HG02870 (cell line): ENCODE measurements around the gene CCNT2.
"Not testable (repeated sequence)": the region's sequence is repeated elsewhere in the genome, so short reads cannot be mapped to it uniquely, and the experiment has no call there.

Experiments used
- ATAC-seq: cut with Tn5 transposase; IDR thresholded peaks from one replicate; pipeline ENCODE4 v1.9.1; 2021; ENCODE audit warnings: mild to moderate bottlenecking, moderate library complexity; ENCODE audit not compliant: unreplicated experiment

Gene CCNT2

DNA sequence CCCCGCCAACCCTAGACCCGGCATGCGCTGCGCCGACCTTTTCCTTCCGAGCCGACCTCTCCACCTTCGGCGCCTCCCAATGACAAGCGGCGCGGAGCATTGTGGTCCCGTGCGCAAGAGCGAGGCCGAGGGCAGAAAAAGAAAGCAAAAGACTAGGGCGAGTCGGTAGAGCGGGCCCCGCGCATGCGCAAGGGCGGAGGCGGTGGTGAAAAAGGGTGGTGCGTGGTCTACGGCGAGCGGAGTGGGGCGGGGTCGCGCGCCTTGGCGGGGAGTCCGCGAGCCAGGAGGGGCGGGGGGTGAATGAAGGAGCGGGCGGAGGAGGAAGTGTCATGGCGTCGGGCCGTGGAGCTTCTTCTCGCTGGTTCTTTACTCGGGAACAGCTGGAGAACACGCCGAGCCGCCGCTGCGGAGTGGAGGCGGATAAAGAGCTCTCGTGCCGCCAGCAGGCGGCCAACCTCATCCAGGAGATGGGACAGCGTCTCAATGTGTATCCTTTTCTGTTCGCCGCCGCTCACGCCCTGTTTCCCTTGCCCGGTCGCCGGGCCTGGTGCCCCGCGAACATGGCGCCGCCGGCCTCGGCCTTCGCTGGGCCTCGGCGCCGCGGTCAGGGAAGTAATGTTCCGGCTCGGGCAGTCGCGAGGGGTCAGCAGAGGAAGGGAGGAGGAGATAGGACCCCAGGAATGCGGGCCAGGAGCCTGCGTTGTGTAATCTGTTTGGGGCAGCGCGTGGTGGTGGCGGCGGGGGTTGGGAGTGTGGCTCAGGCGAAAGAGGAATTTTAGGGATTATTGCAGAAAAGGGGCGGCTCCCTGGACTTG is at the start of gene CCNT2:
Gene CCNT2, plus strand, starts transcription at position 297 of the 815 bp plus-strand sequence. Its CDS starts 33 bp downstream, at position 330.
- ATAC-seq, result peak; percentile 77

DNA sequence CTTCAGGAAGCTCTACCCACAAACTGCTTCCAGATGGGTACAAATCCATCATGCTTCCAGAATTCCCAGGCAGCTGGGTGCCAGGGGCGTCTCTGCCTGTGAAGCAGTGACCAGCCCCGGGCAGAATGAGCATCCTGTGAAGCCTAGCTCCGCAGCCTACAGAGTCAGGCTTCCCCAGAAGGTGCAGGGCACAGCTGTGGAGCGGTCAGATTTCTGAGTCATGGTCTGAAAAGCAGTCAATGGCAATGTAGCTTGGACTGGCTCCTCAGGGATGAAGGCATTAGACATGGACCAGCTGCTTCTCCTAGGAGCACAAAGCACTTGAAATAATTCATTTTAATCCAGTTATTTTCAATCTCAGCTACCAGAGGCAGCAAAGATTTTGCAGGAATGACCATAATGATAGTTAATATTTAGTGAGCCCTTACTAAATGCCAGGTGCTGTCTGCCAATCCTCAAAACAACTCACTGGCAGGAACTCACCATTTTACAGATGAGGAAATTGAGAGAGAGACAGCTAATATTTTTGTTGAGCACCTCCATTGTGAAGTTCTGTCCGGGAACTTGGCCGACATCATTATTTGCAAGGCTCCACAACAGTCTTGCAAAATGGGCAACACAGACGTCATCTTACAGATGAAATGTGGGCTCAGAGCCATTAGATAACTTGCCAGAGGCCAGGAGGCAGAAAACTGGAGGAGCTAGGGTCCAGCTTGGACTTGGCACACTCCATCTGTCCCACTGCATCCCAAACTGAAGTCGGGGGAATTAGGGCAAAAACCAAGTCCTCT is 48.5 kb upstream of the CCNT2 start:
- no peak for ATAC-seq

DNA sequence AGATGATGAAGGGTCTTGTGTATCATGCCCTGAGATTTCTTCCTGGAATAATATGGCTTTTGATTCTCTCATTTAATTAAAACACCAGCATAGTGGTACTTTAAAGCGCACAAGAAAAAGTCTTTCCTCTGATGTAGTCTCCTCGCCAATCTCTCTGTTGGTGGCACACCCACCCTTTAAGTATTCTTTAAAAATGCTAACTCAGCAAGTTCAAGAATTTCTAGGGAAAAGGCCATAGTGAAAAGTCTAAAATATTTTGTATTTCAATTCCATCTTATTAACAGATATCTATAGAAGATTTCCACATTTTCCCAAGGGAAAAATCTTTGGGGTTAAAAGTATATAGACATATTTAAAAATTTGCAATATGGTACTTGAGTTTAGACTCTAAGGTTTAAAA is 45.5 kb upstream of the CCNT2 start:
- ATAC-seq, result no peak

DNA sequence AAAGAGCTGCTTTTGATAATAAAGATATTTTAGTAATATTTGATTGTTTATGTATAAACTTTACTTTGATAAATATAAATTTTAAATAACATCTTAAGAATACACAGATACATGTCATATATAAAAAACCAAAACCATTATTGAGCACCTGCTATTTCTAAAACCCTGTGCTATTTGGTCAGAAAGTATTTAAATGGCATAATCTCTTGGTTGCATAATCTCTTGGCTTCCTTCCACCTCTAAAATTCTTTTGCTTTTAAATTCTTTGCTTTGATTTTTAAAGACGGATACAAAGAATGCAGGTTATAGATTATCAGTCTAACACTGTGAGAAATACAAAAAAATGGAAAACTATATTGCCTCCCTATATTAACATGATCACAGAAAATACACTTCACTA is 43.3 kb upstream of the CCNT2 start:
- ATAC-seq, result no peak

DNA sequence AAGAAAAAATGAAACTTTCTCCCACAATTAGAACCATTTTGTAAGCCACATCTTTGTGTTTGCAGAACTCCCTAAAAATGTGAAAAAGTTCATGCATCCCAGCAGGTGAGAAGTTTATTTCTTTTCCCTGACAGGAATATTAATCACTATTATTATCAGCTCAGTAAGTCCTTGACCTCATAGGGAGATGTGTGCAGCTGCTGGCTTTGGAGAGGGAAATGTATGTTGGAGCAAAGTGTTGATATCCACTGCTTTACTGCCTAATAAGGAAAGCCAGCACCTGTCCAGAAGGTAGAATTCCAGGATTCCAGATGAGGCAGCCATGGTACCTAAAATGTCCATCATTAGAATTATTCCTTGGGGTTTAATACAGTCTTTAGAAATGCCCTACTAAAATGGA is 35.8 kb upstream of the CCNT2 start:
- ATAC-seq, result no peak

DNA sequence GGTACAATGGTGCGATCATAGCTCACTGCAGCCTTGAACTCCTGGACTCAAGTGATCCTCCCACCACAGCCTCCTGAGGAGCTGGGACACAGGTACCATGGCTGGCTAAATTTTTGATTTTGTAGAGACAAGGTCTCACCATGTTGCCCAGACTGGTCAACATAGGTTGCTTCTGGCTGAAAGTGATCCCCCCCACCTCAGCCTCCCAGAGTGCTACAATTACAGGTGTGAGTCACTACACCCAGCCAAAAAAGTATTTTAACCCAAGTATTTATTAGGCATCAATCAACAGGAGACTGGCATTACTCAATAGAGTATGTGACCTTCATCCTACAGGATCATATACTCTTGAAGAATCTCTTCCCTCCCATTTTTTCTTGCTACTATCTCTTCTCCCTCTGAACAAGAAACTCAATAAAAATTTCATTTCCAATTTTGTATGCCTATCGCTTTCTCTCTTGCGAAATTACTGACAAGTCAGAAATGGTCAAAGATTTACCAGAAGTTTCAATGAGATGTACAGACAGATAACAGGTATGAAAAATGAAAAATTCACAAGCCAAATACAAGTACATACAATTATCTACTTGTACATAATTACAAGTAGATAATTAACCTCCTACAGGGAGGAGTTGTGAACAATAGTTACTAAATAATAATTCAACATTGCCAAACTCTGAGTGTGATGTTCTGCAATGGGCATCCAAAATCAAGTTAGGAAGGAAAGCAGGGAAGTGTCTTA is 34.9 kb upstream of the CCNT2 start:
- no peak for ATAC-seq

DNA sequence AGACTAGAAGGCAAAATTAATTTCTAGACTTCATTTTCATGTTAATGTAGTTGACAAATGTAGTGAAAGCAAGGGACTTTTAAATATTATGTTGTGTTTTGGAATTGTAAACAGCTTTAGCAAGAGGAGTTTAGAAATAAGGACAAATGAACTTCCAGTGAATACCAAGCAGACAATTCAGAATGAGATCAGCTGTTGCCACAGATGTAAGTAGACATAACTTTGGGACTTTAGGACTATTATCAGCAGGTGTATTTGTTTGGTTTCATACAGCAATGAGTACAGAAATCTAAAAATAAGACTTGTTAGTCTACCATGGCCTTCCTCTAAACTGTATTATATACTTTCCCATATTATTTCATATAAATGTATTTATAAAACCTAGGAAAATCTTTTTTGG is 34.2 kb upstream of the CCNT2 start:
- ATAC-seq, result no peak

DNA sequence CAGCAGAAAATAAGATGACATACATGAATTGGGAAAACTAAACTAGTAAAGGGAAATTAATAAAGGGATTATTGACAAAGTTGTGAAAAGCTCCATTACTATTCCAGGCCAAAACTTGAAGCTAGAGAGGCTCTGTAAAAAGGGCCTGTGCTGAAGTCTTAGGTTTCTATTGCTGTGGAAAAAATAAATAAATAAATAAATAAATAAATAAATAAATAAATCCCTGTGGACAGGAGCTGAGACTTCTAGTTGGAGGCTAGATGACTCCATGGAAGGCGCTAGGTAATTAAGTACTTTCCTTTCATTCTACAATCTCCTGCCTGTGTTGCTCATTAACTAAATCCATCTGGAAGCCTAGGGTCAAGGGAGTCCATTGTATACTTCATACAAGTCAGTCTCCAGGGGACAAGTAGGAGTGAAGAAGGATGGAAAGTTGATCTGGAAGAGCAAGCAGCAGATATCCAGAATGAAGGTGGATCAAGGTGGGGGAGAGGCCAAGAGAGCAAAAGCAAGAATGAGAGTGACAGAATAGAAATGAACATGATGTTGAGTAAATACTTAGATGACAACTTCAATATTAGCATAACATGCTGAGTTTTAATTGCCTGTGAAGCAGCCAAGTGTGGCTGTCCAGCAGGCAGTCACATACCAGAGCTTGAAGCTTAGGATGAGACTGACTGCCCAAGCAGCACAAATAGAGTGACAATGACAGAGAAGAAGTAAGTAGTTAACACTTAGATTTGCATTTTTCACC is 26.2 kb upstream of the CCNT2 start:
- ATAC-seq, result no peak

DNA sequence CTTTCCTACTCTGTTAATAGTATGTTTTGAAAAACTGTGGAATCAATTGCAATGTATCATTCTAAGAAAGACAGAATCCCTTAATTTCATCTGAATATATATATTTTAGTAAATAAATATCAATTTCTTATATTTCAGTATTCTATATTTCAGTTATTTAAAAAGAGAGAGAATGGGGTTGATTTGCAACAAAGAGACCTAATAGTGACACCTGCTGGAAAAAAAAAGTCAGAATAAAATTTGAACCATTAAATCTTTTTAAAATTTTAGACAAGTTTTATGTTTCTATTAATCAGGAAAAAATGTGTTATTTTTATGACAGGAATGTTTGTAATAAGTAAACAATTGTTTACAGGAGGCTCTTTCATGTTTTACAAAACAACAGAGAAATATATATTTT is 20.7 kb upstream of the CCNT2 start:
- no peak for ATAC-seq

DNA sequence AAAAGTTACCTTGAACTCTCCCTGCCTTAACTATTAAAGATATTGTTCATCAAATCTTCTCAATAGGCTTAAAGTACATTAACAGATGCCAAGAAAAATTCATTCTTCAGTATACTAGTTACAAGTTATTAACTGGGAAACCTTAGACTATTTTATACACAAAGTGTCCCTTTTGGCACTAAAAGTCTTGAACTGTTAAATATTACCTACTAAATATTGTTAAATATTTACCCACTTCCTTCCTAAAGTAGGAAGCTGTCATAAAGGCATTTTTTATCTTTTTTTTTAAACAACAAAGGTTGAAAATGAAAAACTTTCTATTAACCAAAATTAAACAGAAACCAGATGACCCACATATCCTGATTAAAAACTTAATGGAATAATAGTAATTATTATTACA is 19.4 kb upstream of the CCNT2 start:
- no peak for ATAC-seq

DNA sequence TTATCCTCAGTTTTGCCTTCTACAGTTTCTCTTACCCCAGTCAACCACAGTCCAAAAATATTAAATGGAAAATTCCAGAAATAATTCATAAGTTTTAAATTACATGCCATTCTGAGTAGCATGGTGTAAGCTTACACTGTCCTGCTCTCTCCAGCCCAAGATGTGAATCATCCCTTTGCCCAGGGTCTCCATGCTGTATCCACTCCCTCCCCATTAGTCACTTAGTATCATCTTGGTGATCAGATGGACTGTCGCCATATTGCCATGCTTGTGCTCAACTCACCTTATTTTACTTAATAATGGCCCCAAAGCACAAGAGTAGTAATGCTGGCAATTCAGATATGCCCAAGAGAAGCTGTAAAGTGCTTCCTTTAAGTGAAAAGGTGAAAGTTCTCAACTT is 18.5 kb upstream of the CCNT2 start:
- no peak for ATAC-seq

DNA sequence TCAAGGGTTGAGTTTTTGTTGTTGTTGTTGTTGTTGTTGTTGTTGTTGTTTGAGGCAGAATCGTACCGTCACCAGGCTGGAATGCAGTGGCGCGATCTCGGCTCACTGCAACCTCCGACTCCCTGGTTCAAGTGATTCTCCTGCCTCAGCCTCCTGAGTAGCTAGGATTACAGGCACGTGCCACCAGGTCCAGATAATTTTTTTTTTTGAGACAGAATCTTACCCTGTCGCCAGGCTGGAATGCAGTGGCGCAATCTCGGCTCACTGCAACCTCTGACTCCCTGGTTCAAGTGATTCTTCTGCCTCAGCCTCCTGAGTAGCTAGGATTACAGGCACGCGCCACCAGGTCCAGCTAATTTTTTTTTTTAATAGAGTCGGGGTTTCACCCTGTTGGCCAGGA is 14.9 kb upstream of the CCNT2 start:
- ATAC-seq, result not testable (repeated sequence)

DNA sequence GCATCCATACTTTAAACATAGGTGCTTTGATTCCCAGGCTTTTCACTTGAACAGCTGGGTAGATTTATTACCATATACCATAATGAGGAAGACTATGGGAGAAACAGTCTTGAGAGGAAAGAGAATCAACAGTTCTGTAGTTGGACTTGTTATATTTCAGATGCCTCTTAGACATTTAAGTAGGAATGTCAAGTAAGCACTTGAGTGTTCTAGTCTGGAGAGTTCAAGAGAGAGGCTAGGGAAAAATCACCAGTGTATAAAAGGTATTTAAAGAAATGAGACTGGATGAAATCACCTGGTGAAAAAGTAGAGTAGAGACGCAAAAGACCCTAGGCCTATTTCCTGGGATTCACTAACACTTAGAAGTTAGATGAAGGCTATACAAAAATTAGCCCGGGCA is 13.5 kb upstream of the CCNT2 start:
- ATAC-seq, result no peak

DNA sequence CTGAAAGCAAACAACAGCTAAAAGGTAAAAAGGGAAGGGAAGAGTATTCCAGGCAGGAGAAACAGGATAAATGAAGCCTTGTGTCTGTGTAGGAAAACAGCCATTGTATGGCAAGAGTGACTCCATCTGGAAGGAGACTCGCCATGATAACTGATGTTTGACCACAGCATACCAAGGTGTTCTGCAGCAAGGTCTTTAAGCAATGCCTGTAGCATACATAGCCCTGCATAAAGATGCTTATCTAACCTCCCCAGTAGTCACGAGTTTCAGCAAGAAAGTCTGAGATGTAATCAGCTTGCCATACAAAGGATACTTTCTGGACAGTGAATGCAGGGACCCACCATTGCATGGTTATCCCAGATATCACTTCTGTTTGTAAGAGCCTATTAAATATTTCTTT is 11.9 kb upstream of the CCNT2 start:
- no peak for ATAC-seq

DNA sequence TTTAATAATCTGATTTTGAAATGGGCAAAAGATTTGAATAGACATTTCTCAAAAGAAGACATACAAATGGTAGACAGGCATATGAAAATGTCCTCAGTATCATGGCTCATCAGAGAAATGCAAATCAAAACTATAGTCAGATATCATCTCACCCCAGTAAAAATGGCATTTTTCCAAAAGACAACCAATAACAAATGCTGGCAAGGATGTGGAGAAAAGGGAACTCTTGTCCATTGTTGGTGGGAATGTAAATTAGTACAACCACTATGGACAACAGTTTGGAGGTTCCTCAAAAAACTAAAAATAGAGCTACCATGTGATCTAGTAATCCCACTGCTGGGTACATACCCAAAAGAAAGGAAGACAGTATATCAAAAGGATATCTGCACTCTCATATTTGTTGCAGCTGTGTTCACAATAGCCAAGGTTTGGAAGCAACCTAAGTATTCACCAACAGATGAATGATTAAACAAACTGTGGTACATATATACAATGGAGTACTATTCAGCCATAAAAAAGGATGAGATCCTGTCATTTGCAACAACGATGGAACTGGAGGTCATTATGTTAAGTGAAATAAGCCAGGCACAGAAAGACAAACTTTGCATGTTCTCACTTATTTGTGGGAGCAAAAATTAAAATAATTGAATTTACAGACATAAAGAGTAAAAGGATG is 11.0 kb upstream of the CCNT2 start:
- not testable (repeated sequence) for ATAC-seq

DNA sequence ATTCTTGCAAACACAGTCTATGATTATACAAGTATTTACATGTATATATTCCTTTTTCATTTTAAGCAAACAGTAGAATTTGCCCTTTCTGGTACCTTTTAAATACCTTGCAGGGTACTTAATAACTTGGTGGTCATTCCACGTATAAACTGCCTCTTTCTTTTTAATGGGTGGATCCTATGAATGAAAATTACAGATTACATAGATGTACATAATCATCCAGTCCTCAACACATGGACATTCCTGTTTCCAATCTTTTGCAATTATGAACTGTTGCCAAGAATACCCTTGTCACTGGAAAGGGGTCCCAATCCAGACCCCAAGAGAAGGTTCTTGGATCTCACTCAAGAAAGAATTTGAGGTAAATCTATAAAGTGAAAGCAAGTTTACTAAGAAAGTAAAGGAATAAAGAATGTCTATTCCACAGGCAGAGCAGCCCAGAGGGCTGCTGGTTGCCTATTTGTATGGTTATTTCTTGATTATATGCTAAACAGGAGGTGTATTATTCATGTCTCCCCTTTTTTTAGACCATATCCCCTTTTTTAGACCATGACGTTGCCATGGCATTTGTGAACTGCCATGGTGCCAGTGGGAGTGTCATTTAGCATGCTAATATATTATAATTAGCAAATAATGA is 7.7 kb upstream of the CCNT2 start:
- ATAC-seq, result no peak

DNA sequence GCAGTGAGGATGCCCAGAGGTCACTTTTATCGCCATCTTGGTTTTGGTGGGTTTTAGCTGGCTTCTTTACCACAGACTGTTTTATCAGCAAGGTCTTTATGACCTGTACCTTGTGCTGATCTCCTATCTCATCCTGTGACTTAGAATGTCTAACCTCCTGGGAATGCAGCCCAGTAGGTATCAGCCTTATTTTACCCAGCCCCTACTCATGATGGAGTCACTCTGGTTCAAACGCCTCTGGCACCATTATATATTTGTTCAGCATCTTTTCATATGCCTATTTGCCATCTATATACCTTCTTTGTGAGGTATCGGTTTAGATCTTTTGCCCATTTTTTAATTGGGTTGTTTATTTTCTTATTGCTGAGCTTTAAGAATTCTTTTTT is 7.2 kb upstream of the CCNT2 start:
- ATAC-seq, result no peak

DNA sequence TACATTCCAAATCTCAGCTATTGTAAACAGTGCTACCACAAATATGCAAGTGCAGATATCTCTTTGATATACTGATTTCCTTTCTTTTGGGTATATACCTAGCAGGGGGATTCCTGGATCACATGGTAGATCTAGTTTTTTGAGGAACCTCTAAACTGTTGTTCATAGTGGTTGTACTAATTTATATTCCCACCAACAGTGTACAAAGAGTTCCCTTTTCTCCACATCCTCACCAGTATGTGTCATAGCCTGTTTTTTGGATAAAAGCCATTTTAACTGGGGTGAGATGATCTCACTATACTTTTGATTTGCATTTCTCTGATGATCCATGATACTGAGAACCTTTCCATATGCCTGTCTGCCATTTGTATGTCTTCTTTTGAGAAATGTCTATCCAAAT is 6.3 kb upstream of the CCNT2 start:
- ATAC-seq, result no peak

DNA sequence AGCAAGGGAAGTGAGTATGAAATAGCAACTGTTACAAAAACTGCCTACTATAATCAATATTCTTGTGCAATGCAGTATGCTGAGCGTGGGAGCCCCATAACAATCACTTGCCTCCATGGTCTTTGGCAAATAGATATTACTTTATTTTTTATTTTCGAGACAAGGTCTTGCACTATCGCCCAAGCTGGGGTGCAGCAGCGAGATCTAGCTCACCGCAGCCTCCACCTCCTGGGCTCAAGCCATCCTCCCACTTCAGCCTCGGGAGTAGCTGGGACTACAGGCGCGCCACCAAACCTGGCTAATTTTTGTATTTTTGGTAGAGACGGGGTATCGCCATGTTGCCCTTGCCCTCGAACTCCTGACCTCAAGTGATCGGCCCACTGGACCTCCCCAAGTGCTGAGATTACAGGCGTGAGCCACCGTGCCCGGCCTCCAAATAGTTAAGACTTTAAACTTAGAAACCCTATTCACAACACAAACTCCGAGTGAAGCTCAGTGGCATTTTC is 1.2 kb upstream of the CCNT2 start:
- ATAC-seq, result no peak
